CD4-positive, alpha-beta T cell treated with Interleukin-21 for 1 hour (primary cell): ENCODE results near the gene FOXP3.

Experiments used
- DNase-seq: peaks from one replicate; pipeline ENCODE4 v3.0.0-alpha.2; 2020

Gene FOXP3

DNA sequence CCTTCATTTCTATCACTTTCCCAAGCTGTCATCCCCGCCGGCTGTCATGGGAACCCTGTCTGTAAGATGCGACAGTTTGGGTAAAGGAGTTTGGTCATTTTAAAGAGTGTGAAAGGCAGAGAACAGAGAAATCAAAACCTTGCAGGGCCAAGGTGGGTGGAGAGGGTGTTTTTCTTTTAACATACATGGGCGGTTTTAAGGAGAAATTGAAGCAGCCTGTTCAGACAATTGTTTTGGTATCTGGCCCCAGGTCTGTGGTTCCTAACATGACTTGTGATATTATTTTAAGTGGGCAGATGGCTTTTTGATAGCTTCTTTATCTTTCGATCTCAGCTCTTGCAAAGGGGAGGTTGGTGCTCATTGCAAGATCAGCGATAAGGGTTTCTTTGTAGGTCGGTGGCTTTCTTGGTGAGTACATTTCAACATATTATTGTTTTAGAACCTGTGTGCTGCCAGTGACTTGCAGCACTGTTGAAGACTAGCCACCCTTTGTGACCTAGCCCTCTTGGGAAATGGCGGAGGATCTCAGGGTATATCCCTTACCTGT is 8.7 kb upstream of the FOXP3 start:
- peak; percentile 75 for DNase-seq

DNA sequence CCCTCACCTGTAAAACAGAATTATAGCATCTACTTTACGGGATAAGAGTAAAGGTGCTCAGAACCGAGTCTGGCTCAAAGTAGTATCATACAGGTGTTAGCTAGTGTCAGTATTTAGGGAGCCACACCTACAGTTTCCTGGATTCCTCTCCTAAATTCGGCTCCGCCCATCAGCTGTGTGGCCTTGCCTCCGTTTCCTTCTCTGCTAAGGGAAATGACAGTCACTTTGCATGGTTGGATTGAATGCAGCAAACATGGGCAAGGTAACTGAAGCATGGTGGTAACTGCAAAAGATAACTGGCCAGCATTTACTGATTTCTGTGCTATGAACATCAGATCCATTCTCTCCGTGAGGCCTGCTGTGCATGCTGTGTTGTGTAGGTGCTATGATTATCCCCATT is 7.9 kb upstream of the FOXP3 start:
- DNase-seq: peak; percentile 39

DNA sequence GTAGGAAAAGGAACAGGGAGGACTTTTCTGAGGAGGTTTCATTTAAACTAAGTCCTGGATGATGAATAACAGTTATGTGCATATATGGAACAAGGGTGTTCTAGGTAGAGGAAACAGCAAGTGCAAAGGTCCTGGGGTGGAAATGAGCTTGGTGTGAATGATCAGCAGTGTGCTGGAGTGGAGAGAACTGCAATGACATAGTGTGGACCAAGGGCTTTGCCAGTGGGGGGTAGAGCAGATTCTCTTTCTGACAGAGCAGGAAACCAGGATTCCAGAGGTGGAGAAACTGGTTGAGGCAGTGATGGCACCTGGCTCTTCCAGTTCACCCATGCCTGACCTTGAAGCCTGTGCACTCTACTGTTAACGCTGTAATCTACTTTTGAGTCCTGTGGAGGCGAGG is 6.8 kb upstream of the FOXP3 start:
- no peak for DNase-seq

DNA sequence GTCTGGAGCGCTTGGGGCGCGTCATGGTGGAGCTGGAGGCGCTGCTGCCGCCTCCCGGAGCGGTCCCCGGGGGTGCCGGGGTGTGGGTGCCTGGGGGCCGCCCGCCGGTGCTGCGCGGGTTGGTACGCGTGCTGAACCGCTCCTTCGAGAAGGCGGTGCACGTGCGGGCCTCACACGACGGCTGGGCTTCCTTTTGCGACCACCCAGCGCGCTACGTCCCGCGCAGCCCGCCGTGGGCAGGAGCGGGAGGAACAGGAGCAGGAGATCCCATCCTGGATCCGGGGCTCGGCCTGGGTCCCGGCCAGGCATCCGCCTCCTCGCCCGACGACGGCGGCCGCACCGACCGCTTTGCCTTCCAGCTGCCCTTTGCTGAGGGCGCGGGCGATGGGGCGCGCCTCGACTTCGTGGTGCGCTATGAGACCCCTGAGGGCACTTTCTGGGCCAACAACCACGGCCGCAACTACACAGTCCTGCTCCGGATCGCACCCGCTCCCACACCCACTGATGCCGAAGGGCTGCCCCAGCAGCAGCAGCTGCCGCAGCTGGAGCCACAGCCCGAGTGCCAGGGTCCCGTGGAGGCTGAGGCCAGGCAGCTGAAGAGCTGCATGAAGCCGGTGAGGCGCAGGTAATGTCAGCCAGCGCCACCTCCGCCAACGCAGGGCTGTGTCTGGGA is 5.9 kb upstream of the FOXP3 start:
- DNase-seq: no peak

DNA sequence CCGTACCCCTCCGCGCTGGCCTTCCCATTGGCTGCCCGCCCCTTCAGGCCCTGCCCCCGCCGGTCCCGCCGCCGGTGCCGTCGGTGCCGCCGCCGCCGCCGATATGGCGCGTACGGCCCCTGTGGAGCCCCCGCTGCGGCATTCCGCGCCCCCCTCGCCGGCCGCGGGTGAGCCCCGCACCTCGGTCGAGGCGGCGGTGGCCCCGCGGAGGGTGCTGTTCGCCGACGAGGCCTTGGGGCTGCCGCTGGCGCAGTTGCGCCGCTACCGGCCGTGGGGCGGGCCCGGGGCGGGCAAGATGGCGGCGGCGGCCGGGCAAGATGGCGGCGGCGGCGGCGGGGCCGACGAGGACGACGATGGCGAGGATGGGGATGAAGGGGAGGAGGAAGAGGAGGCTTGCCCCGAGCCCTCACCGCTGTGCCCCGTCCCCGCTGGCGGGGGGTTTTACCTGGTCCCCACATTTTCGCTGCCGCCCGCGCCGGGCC is 5.3 kb upstream of the FOXP3 start, which contains the start of gene PPP1R3F:
Gene PPP1R3F, plus strand, starts transcription at position 27 of the 482 bp plus-strand sequence. Its CDS starts 77 bp downstream, at position 104.
- no peak for DNase-seq

DNA sequence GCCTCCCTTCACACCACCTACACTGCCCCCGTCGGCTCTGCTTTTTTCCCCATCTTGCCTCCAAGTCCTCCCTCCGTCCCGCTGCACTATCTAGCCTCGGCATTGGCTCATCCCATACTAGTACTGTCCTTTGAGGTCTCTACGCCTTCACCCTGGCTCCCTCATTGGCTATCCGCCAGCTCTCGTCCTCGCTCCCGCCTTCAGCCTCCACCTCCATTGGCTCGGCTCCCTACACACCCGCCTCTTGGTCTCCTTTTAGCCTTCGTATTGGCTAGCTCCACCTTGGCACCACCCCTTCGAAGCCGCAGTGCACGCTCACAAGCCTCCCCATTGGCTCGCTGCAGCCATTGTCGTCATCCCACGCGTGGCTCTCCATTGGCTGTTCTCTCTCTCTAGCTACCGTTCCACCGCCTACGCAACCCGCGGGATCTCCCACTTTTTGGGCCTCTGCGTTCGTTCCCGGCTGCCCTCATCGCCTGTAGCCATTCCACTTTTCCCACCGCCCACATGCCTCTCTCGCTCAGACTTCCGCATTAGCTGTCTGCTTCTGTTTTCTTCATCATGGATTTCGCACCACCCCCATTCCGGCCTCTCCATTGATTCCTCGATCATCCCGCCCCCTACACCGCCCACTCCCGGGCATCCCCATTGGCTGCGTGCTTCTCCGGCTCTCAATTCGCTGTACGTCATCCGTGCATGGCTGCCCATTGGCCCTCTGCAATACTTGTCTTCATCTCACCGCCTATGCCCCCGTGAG is 4.7 kb upstream of the FOXP3 start:
- DNase-seq: peak; percentile 97

DNA sequence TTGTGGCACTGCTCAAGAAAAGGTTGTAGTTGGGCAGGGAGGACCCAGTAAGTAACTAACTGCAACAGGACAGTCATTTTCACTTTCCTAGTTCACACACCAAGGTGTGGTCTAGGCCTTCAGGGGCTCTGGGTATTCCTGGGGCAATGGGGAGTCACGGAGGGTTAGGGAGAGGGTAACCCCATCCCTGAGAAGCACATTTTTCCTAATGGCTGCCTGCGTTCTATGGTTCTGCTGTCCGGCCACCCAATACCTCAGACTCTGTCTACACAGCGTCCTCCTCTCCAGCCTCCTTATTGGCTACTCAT is 4.1 kb upstream of the FOXP3 start:
- DNase-seq: no peak

DNA sequence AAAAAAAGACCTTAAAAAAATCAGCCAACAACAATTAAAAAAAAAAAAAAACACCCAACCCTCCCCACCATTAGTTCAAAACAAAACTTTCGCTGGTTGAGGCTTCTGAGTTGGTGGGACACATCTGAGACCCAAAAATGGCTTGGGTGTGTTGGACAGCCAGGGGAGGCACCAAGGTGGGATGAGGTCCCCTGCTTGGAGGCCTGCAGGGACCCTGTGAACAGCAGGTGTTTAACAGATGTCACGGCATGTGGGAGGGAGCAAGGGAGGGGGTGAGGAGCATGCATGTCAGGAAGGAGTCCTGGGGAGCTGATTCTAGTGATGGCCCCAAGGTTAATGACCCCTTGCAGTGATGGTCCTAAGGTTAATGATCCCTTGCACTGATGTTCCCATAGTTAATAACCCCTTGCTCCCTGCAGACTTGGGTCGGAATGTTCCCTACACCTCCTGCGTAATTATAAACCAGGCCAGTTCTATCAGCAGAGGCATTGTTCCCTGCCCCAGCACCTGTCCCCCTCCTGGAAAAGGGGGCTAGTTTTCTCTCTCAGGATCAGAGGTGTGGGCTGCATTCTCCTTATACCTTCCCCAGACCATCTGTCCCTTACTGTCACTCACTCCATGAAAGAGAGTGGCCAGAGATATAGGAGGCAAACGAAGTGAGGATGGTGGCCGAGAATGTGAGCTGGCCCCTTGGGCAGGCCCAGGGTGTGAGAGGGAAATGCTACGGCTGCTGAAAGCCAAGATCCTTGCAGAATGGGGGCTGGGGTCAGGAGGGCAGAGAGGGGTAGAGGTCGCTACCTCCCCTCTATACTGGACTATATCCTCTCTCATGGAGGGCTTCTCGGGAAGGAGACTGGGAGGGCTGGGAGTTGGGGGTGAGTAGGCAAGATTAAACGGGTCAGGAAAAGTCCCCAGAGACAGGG is 2.3 kb upstream of the FOXP3 start:
- DNase-seq: no peak

DNA sequence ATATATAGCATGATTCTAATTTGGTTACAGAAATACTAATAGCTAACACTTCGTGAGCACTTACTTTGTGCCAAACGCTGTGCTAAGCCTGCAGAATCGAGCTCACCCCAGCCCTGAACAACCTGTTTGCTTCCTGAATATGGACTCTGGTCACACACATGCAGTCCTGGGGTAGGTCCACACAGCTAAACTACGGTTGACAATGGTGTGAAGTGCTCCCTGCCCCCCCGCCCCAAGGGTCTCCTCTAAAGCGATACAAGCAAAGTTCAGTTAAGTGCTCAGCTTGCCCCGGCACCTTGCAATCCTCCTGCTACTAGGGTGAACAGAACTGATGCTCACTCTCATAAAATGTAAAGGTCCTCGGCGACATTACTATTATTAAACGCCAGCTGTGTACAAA is 879 bp downstream of the FOXP3 start:
- no peak for DNase-seq

DNA sequence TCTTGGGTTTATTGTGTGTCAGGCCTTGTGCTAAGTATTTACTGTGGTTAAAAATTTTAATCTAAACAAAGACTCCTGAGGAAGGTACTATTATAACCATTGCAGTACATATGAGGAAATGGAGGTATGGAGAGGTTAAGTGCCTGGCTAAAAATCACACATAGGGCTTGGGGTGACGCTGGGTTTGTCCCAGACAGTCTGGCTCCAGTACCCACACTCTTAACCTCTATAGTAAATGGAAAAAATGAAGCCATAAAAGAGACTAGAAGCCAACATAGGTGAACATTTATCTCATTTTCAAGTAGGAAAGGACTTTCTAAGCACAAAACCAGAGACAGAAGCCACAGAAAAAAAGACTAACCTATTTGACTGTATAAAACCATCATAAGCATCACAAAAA is 1.9 kb downstream of the FOXP3 start:
- DNase-seq: no peak

DNA sequence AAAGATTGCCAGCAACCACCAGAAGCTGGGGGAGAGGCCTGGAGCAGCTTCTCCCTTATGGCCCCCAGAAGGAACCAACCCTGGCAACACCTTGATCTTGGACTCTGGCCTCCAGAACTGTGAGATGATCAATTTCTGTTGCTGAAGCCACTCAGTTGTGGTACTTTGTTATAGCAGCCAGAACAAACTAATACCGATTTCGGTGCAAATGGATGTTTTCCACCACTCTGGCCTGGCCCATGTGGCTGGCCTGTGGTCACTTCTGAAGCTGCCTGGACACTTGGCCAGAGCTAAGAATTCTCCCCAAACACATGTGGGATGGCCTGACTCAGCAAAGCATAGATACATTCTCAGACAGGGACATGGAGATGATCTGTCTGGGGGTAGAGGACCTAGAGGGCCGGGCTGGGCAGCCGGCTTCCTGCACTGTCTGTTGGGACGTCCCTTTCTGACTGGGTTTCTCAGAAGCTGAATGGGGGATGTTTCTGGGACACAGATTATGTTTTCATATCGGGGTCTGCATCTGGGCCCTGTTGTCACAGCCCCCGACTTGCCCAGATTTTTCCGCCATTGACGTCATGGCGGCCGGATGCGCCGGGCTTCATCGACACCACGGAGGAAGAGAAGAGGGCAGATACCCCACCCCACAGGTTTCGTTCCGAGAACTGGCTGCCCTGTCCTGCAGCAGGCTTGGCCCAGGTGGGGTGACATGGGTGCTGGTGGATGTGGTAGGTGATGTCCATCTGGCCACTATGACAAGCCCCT is 4.1 kb downstream of the FOXP3 start:
- no peak for DNase-seq

DNA sequence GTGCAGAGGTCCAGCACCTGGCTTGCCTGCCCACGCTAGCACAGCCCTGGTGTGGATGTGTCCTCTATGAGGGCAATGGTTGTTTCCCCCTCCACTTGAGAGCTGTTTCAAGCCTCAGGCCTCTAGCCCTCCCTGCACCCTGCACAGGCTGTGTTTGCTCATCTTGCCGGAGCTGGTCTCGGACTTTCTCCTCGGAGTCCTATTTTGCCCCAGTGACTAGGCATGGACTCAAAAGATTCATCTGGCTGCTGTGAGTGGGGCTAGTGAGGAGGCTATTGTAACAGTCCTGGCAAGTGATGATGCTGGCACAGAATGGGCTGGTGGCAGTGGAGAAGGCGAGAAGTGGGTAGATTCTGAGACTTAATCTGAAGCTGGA is 5.8 kb downstream of the FOXP3 start:
- DNase-seq: no peak

DNA sequence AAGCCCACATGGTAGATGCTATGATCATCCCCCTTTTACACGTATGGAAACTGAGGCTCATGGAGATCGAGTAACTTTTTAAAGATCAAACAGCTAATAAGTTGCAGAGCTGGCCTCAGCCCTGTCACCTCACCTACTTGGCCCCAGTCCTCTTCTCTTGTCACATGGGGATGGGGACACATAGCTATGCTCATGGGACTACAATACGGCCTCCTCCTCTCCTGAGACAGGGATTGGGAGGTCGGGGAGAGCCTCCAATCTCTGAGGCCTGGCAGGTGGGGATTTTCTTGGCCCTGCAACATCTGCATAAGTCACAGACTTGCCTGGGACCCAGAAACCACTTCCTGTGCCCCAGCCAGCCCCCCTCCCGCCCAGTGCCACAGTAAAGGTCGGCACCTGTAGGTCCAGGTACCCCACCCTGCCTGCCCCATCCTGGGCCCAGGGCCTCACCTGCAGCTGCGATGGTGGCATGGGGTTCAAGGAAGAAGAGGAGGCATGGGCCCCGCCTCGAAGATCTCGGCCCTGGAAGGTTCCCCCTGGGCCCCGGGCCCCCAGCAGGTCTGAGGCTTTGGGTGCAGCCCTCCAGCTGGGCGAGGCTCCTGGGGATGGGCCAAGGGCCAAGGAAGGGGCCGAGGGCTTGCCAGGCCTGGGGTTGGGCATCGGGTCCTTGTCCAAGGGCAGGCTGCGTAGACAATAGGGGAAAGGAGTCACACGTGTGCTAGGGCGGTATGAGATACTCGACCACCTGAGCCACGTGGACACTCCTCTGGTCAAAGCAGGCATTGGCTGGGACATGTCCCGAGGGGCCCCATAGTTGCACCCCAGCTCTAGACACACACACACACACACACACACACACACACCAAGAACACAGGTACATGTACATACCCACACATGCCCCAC is 6.4 kb downstream of the FOXP3 start:
- DNase-seq: peak; percentile 29

DNA sequence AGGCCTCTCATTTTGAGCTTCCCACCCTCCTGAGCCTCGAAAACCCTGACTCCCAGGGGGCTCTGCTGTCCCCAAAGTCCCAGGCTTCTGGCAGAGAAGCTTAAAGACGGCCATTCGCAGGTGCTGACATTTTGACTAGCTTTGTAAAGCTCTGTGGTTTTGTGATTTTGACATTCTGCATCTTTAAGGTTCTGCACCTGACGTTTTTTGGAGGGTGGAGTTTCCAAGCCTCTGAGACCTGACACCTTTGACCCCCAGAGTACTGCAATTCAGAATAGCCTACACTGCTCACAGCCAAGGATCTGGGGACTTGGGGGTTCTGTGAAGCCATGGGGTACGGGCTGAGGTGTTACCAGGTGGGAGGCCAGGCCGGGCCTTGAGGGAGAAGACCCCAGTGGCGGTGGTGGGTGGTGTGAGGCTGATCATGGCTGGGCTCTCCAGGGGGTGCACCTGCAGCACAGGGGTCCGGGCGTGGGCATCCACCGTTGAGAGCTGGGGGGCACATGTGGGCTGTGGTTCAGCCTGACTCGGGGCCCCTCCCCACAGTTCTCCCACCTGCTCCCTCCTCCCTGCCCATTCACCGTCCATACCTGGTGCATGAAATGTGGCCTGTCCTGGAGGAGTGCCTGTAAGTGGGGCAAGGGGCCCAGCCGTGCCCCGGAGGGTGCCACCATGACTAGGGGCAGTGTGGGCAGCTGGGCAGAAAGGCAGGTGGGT is 7.3 kb downstream of the FOXP3 start:
- DNase-seq: no peak

DNA sequence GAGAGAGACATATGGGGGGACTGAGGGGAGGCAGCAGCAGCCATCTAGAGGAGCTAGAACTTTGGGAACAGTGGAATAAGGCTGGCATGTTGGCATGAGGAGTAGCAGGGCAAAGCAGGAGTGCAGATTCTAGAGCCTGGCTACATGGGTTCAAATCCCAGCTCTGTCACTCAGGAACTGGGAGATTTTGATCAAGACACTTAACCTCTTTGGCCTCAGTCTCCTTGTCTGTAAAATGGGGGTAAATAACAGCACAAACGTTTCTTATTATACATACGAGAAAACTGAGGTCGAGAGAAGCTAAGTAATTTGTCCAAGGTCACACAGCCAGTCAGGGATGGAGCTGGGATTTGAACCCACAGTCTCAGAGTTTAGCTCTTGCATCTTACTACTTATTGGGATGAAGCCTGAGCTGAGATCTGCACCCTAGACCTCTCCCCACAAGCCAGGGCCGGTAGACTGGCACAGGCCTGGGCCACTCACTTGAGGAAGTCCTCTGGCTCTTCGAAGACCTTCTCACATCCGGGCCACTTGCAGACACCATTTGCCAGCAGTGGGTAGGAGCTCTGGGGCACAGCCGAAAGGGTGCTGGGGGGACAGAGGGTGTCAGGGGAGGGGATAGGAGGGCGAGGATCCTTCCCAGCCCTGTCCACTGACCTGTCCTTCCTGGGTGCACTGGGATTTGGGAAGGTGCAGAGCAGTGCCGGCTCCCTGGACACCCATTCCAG is 8.1 kb downstream of the FOXP3 start:
- no peak for DNase-seq

DNA sequence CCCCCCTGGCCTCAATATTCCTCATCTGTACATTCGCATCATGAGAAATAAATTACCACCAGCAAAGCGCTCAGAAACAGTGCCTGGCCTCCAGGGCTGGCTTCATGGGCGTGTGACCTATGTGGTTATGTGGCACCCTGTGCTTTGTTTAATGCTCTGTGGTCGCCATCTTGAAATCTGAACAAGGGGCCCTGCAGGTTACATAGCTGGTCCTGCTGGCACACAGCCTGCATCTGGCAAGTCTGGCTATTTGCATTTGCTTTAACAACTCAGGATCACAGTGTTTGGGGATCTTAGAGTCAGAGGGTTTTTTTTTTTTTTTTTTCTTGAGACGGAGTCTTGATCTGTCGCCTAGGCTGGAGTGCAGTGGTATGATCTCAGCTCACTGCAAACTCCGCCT is 9.9 kb downstream of the FOXP3 start:
- DNase-seq: no peak

DNA sequence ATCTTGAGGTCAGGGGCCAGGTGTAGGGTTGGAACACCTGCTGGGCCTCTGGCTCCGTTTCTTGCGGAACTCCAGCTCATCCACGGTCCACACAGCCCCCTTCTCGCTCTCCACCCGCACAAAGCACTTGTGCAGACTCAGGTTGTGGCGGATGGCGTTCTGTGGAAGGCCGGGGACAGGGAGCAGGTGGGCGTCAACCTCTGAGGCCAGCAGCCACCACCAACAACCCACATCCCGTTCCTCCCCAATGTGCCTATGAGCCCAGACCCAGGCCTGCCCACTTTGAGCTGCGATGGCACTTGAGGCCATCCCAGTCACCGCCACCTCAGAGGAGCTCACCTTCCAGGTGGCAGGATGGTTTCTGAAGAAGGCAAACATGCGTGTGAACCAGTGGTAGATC is 13.2 kb downstream of the FOXP3 start:
- DNase-seq: no peak

DNA sequence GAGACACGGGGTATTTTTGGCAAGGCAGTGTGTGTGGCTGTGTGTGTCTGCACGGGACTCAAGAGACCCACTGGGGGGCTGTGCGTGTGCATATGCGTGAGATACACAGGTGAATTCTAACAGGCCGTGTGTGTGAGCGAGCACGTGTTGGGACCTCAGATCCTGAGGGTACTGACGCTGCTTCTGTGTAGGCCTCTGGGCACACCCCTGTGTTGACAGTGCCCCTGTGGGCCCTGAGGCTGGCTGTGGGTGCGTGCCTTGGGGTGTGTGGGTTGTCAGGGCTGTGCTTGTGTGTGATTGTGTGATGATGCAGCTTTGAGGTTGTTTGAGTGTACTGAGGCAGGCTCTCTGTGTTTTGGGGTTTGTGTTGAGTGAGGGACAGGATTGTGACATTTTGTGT is 13.9 kb downstream of the FOXP3 start:
- DNase-seq: no peak

DNA sequence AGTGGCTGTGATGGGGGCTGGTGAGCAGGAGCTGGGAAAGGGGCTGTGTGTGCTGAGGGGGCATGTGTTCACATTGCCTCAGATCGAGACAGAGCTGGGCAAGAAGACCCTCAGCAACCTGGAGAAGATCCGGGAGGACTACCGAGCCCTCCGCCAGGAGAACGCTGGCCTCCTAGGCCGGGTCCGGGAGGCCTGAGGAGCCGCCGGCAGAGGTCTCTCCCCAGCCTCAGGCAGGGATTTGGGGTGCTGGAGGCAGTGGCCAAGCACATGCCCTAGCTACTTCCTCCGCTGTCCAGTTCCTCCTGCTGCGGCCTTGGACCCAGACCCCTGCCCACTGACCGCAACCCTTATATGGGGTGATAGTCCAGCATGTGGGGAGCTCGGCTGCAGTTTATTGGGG is 14.4 kb downstream of the FOXP3 start:
- DNase-seq: no peak

DNA sequence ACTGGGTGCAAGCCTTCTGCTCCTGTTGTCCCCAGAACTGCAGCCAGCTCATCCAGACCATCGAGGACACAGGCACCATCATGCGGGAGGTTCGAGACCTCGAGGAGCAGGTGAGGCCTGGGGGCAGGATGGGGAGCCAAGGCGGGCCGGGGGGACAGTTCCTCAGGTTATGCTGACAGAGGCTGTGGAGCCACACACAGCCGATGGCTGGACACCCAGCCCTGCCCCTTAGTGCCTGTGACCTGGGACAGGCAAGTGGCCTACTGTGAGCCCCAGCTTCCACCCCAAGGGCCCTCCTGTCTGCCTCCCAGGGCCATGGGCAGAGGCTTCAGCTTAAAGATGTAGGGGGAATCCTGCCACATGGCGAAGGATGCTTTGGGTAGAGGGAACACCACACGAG is 14.9 kb downstream of the FOXP3 start:
- DNase-seq: no peak
